GM18873 (cell line): Measurements from ENCODE around the gene GALNT17.

Source experiments
- ATAC-seq: cut with Tn5 transposase; IDR thresholded peaks from one replicate; pipeline ENCODE4 v1.9.1; 2021; ENCODE audit warnings: mild to moderate bottlenecking, moderate library complexity, moderate number of reproducible peaks; ENCODE audit not compliant: unreplicated experiment, low FRiP score

GALNT17 gene

GRCh38 chr7:71132127-71132376 lies at the start of gene GALNT17:
Gene GALNT17, plus strand, starts transcription at chr7:71132144.
- ATAC-seq = no peak

GRCh38 chr7:71095266-71095860 lies 36.6 kb upstream of the GALNT17 start:
- ATAC-seq = no peak

GRCh38 chr7:71096351-71096750 lies 35.6 kb upstream of the GALNT17 start:
- ATAC-seq = no peak

GRCh38 chr7:71106226-71106625 lies 25.7 kb upstream of the GALNT17 start:
- ATAC-seq = no peak

- ATAC-seq = no peak
Observed at GRCh38 chr7:71112436-71112835, 19.5 kb upstream of the GALNT17 start.

GRCh38 chr7:71120096-71120495 lies 11.8 kb upstream of the GALNT17 start:
- no peak for ATAC-seq

- ATAC-seq = no peak
Observed at GRCh38 chr7:71129126-71129525, 2.8 kb upstream of the GALNT17 start.

GRCh38 chr7:71130031-71130679 lies 1.8 kb upstream of the GALNT17 start:
- ATAC-seq = no peak

- ATAC-seq = no peak
Observed at GRCh38 chr7:71131256-71132126, 453 bp upstream of the GALNT17 start.

- ATAC-seq = no peak
Observed at GRCh38 chr7:71132377-71133231, 660 bp downstream of the GALNT17 start.

GRCh38 chr7:71133232-71133622 lies 1.3 kb downstream of the GALNT17 start:
- no peak for ATAC-seq

- no peak for ATAC-seq
Observed at GRCh38 chr7:71133856-71134255, 1.9 kb downstream of the GALNT17 start.

GRCh38 chr7:71135116-71135515 lies 3.2 kb downstream of the GALNT17 start:
- no peak for ATAC-seq

GRCh38 chr7:71135663-71136062 lies 3.7 kb downstream of the GALNT17 start:
- no peak for ATAC-seq

- no peak for ATAC-seq
Observed at GRCh38 chr7:71137479-71137878, 5.5 kb downstream of the GALNT17 start.

- ATAC-seq = no peak
Observed at GRCh38 chr7:71140264-71140663, 8.3 kb downstream of the GALNT17 start.

GRCh38 chr7:71144963-71145362 lies 13.0 kb downstream of the GALNT17 start:
- no peak for ATAC-seq

- ATAC-seq = no peak
Observed at GRCh38 chr7:71145906-71146901, 14.3 kb downstream of the GALNT17 start.

GRCh38 chr7:71148098-71148497 lies 16.2 kb downstream of the GALNT17 start:
- no peak for ATAC-seq

GRCh38 chr7:71155236-71155635 lies 23.3 kb downstream of the GALNT17 start:
- ATAC-seq = no peak
